ENCODE data around the gene HPSE2. TPM values are rescaled to one million over a fixed set of nuclear protein-coding genes. Genes with fewer than 3 reads are reported as not detected.

Gene HPSE2
- total RNA-seq, 1 experiment from 2014 or later = 0.05 TPM

DNA sequence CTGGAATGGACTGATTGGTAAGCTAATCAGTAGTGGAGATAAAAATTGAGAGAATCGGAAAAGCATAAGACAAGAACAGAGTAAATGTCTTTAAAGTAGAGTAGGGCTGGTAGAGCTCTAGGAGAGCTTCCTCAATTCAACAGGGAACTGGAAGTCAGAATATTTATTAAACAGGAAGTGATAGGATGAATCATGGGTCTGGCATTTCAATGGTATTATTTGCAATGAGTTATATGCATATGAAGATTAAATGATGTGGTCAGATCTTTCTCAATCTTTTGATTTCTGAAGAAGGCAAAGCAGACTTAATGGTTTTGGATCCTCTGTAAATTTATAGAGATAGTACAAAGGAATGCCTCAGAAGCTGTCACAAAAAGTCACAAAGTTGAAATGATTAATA lies 349.0 kb downstream of the HPSE2 start:
- ATAC-seq = no peak
- DNase-seq (ENCODE audit: low read depth, low spot score) = no peak
- no TSS peak for BruUV-seq (replicated peaks)

DNA sequence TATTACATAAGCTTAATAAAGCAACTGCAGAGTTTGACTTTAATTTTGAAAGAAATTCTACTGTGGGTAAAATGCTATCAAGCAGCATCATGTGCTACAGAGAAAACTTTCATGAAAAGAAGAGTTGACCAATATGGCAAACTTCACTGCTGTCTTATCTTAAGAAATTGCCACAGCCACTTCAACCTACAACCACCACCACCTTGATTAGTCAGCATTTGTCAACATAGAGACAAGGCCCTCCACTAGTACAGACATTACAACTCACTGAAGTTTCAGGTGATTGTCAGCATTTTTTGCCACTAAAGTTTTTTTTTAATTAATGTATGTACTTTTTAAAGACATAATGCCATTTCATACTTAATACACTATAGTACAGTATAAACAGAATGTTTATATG lies 350.3 kb downstream of the HPSE2 start:
- intact Hi-C loops (cut with micrococcal nuclease) = no loop called here
- no peak overlapping the region for H3K4me2 ChIP-seq (ENCODE audit: low read length)
- H3K4me1 ChIP-seq (ENCODE audit: control insufficient read depth in 1 of 2, insufficient read depth in 2 of 2, low read length in 2 of 2) = no peaks in the 10 kb centered on the region
- peaks cover 6% of the 10 kb centered on the region; the same call in 1 of the 2 replicates for H3K27me3 ChIP-seq (ENCODE audit: insufficient read depth, low read length)
- no peaks in the 10 kb centered on the region for H3K9me3 ChIP-seq (ENCODE audit: control insufficient read depth in 1 of 2, insufficient read depth in 1 of 2, low read depth in 1 of 2, low read length in 2 of 2)
- H3K36me3 ChIP-seq (ENCODE audit: control insufficient read depth in 1 of 2, insufficient read depth in 2 of 2, low read length in 2 of 2) = no peaks in the 10 kb centered on the region
- ATAC-seq (no peak), DNase-seq (ENCODE audit: low read depth, low spot score) (no peak)
- POLR2A ChIA-PET = no interaction called here
- H4K20me1 ChIP-seq (ENCODE audit: insufficient read depth) = no peaks in the 10 kb centered on the region
- CTCF ChIA-PET = no interaction called here
- H3K79me2 ChIP-seq (ENCODE audit: insufficient read depth, low read length) = no peaks in the 10 kb centered on the region
- no peak overlapping the region for H2AFZ ChIP-seq (ENCODE audit: low read depth, low read length, poor library complexity, severe bottlenecking)
- no peak overlapping the region for H3K27ac ChIP-seq (ENCODE audit: low read depth, low read length)
- no peaks in the 10 kb centered on the region for H3K9me2 ChIP-seq (ENCODE audit: insufficient read depth)
- no peak overlapping the region for H3K4me3 ChIP-seq (replicated peaks in 1 of 2; ENCODE audit: low read depth in 1 of 2, low read length in 2 of 2)
- H3K9ac ChIP-seq (ENCODE audit: low read length) = no peak overlapping the region
- no TSS peak for BruUV-seq (replicated peaks)
- RAD21 ChIA-PET (ENCODE audit: low non-redundant PET in 1 of 2, low total read pairs in 2 of 2, uncharacterized antibody in 2 of 2, unreplicated experiment in 2 of 2) = no interaction called here
- TF ChIP-seq JUND (IDR thresholded peaks at IDR 0.05) = no peak

More for the DNA sequence above, 349.0 kb downstream of the HPSE2 start:
- ChIA-PET POLR2A (no interaction called here), CTCF (no interaction called here), RAD21 (ENCODE audit: low non-redundant PET in 1 of 2, low total read pairs in 2 of 2, uncharacterized antibody in 2 of 2, unreplicated experiment in 2 of 2) (no interaction called here)
- Histone ChIP-seq H3K9ac (ENCODE audit: low read length) (no peak overlapping the region), H2AFZ (ENCODE audit: low read depth, low read length, poor library complexity, severe bottlenecking) (no peak overlapping the region), H3K4me2 (ENCODE audit: low read length) (no peak overlapping the region), H3K27ac (ENCODE audit: low read depth, low read length) (no peak overlapping the region), H3K9me2 (ENCODE audit: insufficient read depth) (no peaks in the 10 kb centered on the region), H3K36me3 (ENCODE audit: control insufficient read depth in 1 of 2, insufficient read depth in 2 of 2, low read length in 2 of 2) (no peaks in the 10 kb centered on the region), H3K9me3 (ENCODE audit: control insufficient read depth in 1 of 2, insufficient read depth in 1 of 2, low read depth in 1 of 2, low read length in 2 of 2) (no peaks in the 10 kb centered on the region), H3K4me3 (replicated peaks in 1 of 2; ENCODE audit: low read depth in 1 of 2, low read length in 2 of 2) (no peak overlapping the region), H3K27me3 (ENCODE audit: insufficient read depth, low read length) (peaks cover 8% of the 10 kb centered on the region; the same call in 1 of the 2 replicates), H3K79me2 (ENCODE audit: insufficient read depth, low read length) (no peaks in the 10 kb centered on the region), H4K20me1 (ENCODE audit: insufficient read depth) (no peaks in the 10 kb centered on the region), H3K4me1 (ENCODE audit: control insufficient read depth in 1 of 2, insufficient read depth in 2 of 2, low read length in 2 of 2) (no peaks in the 10 kb centered on the region)
- TF ChIP-seq EGR1 (IDR thresholded peaks at IDR 0.05; ENCODE audit: low read depth) (no peak), POLR2A (IDR thresholded peaks at IDR 0.05; ENCODE audit: borderline replicate concordance, extremely low read depth, insufficient read depth, insufficient read length) (no peak), ZNF274 (IDR thresholded peaks at IDR 0.05; ENCODE audit: low read depth, low read length) (no peak), YY1 (IDR thresholded peaks at IDR 0.05; ENCODE audit: extremely low read depth, insufficient replicate concordance, low read depth, low read length) (no peak), SIN3A (IDR thresholded peaks at IDR 0.05; ENCODE audit: low read depth) (no peak), CEBPB (IDR thresholded peaks at IDR 0.05; ENCODE audit: low read depth) (no peak), EZH2phosphoT487 (IDR thresholded peaks at IDR 0.05; ENCODE audit: borderline replicate concordance) (no peak), ZFX (IDR thresholded peaks at IDR 0.05) (no peak), POLR2AphosphoS5 (IDR thresholded peaks at IDR 0.05; ENCODE audit: low read depth, low read length) (no peak), TCF7L2 (IDR thresholded peaks at IDR 0.05; ENCODE audit: borderline replicate concordance, extremely low read depth, insufficient read depth, insufficient read length) (no peak)
- TF ChIP-seq, protein P1, sequence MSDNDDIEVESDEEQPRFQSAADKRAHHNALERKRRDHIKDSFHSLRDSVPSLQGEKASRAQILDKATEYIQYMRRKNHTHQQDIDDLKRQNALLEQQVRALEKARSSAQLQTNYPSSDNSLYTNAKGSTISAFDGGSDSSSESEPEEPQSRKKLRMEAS (IDR thresholded peaks at IDR 0.05) = no peak
- intact Hi-C loops (cut with micrococcal nuclease) = no loop called here

Data from HCT116 (cell line).